ENCODE results near the gene ZSCAN23. TPM values are rescaled to one million over a fixed set of nuclear protein-coding genes. Genes with fewer than 3 reads are reported as not detected.

ZSCAN23 gene
- total and polyA plus RNA-seq, 9 of the 15 experiments (the other 6 are each of a cell fraction or from before 2014, with no cell fraction given): 0.05 to 0.29 (median 0.21) TPM; not detected in 1

GRCh38 chr6:28399350-28400121 is 43.8 kb downstream of the ZSCAN23 start, which contains the start of gene ZSCAN12:
Gene ZSCAN12 (minus strand): TSS chr6:28399747. CDS start chr6:28398405, 1,342 bp downstream.
- Histone ChIP-seq H2AFZ (ENCODE audit: low read depth, low read length) (peak within 1 kb of the TSS; percentile 96), H3K27me3 (ENCODE audit: control insufficient read depth in 2 of 2, insufficient read depth in 2 of 2, low read length in 2 of 2) (no peaks in the 10 kb centered on the region), H3K27ac (ENCODE audit: extremely low read depth, low read depth, low read length) (peak within 1 kb of the TSS; percentile 80), H3K79me2 (ENCODE audit: control insufficient read depth, insufficient read depth, low read length) (peaks cover 56% of the 10 kb centered on the region), H3K9me1 (ENCODE audit: control insufficient read depth, insufficient read depth, low read length) (no peaks in the 10 kb centered on the region), H3K9me3 (replicated peaks; ENCODE audit: control insufficient read depth, insufficient read depth, low read depth, low read length) (no peaks in the 10 kb centered on the region), H3K4me3 (peak within 1 kb of the TSS; percentile 61), H3K4me1 (replicated peaks in 1 of 2; ENCODE audit: control insufficient read depth in 2 of 2, insufficient read depth in 2 of 2, low read length in 2 of 2) (peaks cover 21 to 36% of the 10 kb centered on the region in 2 experiments), H4K20me1 (replicated peaks; ENCODE audit: control insufficient read depth, insufficient read depth, low read length) (no peaks in the 10 kb centered on the region), H3K4me2 (ENCODE audit: insufficient read depth, low read length) (peak within 1 kb of the TSS; percentile 91), H3K9ac (ENCODE audit: insufficient read depth in 1 of 2, low read depth in 2 of 2, low read length in 2 of 2) (peak within 1 kb of the TSS; percentile 84 to 97), H3K36me3 (ENCODE audit: control insufficient read depth, insufficient read depth, low read length) (peaks cover 38% of the 10 kb centered on the region)
- DNase-seq (ENCODE audit: extremely low read depth in 1 of 4, low spot score in 3 of 4) (peak; percentile 90 to 99 (median 91)), ATAC-seq (peak; percentile 88), FAIRE-seq (peak; percentile 80)
- TSS peak; percentile 68 for BruUV-seq (replicated peaks)
- ChIA-PET POLR2A (interaction anchor here (0.6 to 2.2 kb wide), 7 partner anchors 29 to 258 kb away, joined by 3 to 8 read pairs (median 4); partner anchors contain the start of genes ZKSCAN8 and ZSCAN31), CTCF (ENCODE audit: low intra/inter-chr PET ratio) (no interaction called here)
- intact Hi-C loops (cut with micrococcal nuclease): loop anchor here (1.0 to 2.0 kb wide), 4 partner anchors 75 to 147 kb away; no protein-coding TSS in a partner anchor
- in situ Hi-C loops (cut with MboI): no loop called here
- under 1% methylated on average over 48 of the region's 49 CpGs for WGBS (ENCODE audit: insufficient coverage, low coverage, missing lambda C conversion rate)
- TF ChIP-seq, protein P1, sequence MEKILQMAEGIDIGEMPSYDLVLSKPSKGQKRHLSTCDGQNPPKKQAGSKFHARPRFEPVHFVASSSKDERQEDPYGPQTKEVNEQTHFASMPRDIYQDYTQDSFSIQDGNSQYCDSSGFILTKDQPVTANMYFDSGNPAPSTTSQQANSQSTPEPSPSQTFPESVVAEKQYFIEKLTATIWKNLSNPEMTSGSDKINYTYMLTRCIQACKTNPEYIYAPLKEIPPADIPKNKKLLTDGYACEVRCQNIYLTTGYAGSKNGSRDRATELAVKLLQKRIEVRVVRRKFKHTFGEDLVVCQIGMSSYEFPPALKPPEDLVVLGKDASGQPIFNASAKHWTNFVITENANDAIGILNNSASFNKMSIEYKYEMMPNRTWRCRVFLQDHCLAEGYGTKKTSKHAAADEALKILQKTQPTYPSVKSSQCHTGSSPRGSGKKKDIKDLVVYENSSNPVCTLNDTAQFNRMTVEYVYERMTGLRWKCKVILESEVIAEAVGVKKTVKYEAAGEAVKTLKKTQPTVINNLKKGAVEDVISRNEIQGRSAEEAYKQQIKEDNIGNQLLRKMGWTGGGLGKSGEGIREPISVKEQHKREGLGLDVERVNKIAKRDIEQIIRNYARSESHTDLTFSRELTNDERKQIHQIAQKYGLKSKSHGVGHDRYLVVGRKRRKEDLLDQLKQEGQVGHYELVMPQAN (IDR thresholded peaks at IDR 0.05; ENCODE audit: borderline replicate concordance): no peak; the same call in 1 of the 2 replicates
- TF ChIP-seq MAFK (IDR thresholded peaks at IDR 0.05; ENCODE audit: low read length): no peak
- no peak for TF ChIP-seq ESRRB (CRISPR knock-in tag; IDR thresholded peaks at IDR 0.05; ENCODE audit: borderline replicate concordance)
- no peak for TF ChIP-seq NFE2 (IDR thresholded peaks at IDR 0.05; ENCODE audit: low read depth)
- peak; percentile 97 for TF ChIP-seq ZFX (CRISPR knock-in tag; IDR thresholded peaks at IDR 0.05)
- TF ChIP-seq NFXL1 (CRISPR knock-in tag; IDR thresholded peaks at IDR 0.05): no peak
- TF ChIP-seq MECOM (CRISPR knock-in tag; IDR thresholded peaks at IDR 0.05): peak; percentile 77; the same call in 1 of the 2 replicates
- TF ChIP-seq E2F3 (CRISPR knock-in tag; IDR thresholded peaks at IDR 0.05): 0 out of 2 replicates have a peak, but pooled peaks have one; percentile 41
- TF ChIP-seq ATF7 (IDR thresholded peaks at IDR 0.05): peak; percentile 86
- TF ChIP-seq ZNF561 (CRISPR knock-in tag; conservative IDR thresholded peaks at IDR 0.05): no peak
- TF ChIP-seq, protein P2, sequence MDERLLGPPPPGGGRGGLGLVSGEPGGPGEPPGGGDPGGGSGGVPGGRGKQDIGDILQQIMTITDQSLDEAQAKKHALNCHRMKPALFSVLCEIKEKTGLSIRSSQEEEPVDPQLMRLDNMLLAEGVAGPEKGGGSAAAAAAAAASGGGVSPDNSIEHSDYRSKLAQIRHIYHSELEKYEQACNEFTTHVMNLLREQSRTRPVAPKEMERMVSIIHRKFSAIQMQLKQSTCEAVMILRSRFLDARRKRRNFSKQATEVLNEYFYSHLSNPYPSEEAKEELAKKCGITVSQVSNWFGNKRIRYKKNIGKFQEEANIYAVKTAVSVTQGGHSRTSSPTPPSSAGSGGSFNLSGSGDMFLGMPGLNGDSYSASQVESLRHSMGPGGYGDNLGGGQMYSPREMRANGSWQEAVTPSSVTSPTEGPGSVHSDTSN (CRISPR knock-in tag; IDR thresholded peaks at IDR 0.05; ENCODE audit: low read depth): no peak
- TF ChIP-seq, protein P2 (tag; conservative IDR thresholded peaks at IDR 0.05; ENCODE audit: low read depth): no peak; the same call in 1 of the 2 replicates
- TF ChIP-seq, protein P3, sequence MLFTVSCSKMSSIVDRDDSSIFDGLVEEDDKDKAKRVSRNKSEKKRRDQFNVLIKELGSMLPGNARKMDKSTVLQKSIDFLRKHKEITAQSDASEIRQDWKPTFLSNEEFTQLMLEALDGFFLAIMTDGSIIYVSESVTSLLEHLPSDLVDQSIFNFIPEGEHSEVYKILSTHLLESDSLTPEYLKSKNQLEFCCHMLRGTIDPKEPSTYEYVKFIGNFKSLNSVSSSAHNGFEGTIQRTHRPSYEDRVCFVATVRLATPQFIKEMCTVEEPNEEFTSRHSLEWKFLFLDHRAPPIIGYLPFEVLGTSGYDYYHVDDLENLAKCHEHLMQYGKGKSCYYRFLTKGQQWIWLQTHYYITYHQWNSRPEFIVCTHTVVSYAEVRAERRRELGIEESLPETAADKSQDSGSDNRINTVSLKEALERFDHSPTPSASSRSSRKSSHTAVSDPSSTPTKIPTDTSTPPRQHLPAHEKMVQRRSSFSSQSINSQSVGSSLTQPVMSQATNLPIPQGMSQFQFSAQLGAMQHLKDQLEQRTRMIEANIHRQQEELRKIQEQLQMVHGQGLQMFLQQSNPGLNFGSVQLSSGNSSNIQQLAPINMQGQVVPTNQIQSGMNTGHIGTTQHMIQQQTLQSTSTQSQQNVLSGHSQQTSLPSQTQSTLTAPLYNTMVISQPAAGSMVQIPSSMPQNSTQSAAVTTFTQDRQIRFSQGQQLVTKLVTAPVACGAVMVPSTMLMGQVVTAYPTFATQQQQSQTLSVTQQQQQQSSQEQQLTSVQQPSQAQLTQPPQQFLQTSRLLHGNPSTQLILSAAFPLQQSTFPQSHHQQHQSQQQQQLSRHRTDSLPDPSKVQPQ (CRISPR knock-in tag; IDR thresholded peaks at IDR 0.05; ENCODE audit: borderline replicate concordance): no peak
- no peak for TF ChIP-seq ZBTB8A (IDR thresholded peaks at IDR 0.05; ENCODE audit: partially characterized antibody)
- 0 out of 2 replicates have a peak, but pooled peaks have one; percentile 10 for TF ChIP-seq LARP7 (IDR thresholded peaks at IDR 0.05)
